HG03103 (cell line): ENCODE measurements around the gene ECPAS.
"Not testable (repeated sequence)": the region's sequence is repeated elsewhere in the genome, so short reads cannot be mapped to it uniquely, and the experiment has no call there.

Source experiments
- ATAC-seq: cut with Tn5 transposase; IDR thresholded peaks from one replicate; pipeline ENCODE4 v1.9.1; 2021; ENCODE audit warnings: low read depth; ENCODE audit not compliant: unreplicated experiment

ECPAS gene

DNA sequence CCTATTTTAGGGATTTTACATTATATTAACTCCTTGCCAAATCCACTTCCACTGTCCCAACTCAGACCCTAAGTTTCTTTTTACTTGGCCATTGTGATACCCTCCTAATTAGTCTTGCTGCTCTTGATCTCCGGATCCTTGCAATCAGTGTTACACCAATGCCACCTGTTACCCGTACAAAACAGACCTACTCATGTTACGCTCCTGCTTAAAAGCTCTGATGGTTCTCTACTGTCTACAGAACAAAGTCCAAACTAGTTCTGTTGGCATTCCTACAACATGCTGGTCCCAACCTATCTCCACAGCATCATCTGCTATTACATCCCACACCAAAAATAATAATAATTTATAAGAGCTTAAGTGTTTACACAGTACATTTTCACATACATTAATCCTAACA lies 9.8 kb downstream of the ECPAS start:
- ATAC-seq: no peak

DNA sequence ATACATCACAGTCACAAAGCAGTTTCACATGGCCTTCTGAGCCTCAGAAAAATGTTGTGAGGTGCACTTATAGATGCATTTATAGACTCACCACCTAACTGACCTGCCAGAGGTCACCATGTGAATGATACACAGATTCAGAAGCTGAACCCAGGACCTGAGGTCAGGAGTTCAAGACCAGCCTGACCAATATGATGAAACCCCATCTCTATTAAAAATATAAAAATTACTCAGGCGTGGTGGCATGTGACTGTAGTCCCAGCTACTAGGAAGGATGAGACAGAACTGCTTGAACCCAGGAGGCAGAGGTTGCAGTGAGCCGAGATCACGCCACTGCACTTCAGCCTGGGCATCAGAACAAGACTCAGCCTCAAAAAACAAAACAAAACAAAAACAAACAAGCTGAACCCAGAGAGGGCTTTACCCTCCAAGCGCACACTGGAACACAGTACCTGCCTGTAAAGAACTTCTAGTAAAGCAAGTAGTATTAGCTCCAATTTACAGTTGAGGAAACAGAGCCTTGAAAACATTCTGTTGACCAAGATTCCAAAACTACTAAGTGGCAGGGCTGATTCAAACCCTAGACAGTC lies 16.3 kb downstream of the ECPAS start:
- no peak for ATAC-seq

DNA sequence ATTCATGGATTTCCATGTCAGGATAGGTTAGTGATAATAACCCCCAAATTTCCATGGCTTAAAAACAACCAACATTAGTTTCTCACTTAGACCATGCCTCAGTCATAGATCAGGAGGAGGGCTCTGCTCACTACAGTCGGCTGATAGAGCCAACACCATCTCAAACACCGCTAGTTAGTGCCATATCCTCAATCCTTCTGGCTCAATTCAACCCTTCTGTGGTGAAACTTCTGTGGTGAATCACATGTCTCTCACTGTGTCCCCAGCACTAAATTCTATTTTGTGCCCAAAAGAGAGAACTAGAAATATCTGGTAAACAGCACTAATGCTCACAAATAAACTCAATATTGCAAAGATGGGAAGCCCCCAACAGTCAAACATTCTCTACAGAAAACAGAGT lies 21.1 kb downstream of the ECPAS start:
- no peak for ATAC-seq

DNA sequence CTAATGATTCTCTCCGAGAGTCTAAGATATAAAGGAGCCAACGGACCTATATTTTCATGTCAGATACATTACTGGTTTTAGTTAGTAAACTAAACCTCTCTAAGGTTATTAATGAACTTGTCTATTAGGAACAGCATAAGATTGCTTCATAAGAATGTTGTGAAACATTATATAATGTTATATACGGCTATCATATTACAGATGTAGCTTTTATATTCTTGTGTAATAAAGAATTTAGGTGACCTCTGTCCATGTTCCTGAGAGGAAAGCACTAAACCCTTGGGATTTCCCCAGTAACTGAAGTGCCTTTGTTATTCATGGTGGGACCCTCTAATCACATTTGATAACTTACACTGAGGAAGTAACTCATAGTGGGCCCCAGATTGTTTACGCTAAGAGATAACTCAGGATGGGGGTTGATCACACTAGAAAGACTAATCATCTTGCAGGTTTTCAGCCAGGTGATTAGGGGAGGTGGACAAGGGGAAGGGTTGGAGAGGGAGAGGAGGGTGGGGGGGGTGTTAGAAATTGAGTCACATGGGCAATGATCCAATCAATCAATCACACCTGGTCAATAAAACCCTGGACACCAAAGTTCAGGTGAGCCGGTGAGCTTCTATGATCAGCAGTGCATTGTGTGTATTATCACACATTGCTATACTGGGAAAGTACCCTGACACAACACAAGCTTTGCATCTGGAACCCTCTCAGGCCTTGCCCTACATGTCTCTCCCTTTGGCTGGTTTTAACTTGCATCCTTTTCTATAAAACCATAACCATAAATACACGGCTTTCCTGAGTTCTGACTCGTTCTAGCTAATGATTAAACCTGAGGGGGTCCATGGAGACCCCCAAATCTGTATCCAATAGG lies 25.8 kb downstream of the ECPAS start:
- ATAC-seq: no peak

DNA sequence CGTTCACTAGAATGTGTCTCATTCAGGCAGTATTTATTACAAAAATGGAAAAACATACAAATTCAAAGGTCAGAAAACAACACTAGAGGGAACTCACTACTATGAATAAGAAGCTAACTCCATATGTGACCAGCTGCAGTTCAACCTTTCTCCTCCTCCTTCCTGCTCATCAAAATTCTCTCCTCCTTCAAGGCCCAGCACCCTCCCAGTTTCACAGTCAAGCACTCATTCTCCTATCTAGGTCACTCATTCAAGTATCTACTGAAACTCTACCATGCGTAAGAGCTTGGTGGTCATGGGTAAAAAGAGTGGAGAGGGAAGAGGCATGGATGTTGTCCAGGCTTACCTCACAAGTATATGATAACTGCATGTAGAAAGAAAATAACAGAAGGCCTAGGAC lies 27.7 kb downstream of the ECPAS start:
- no peak for ATAC-seq

DNA sequence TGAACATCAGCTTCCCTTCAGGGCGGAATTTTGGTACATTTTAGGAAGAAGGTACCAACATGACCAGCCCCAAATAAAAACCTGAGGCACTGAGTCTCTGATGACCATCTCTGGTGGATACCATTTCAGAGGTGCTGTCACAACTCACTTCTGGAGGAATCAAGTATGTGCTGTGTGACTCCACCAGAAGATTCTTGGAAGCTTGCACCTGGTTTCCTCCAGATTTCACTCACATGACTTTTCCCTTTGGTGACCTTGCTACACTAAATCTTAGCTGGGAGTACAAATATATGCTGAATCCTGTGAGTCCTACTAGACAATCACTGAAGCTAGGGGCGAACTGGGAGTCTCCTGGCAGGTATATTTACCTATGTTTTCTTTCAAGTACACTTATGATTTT lies 28.5 kb downstream of the ECPAS start:
- ATAC-seq: no peak

DNA sequence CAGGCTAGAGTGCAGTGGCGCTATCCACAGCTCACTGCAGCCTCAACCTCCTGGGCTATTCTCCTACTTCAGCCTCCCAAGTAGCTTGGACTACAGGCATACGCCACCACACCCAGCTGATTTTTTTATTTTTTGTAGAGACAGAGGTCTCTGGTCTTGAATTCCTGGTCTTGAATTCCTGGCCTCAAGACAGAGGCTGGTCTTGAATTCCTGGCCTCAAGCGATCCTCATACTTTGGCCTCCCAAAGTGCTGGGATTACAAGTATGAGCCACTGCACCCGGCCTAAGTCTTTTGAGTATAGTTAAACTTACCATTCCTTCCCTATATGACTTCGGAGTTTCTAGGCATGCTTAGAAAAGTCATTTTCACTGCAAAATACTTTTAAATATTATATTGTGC lies 29.4 kb downstream of the ECPAS start:
- ATAC-seq: no peak

DNA sequence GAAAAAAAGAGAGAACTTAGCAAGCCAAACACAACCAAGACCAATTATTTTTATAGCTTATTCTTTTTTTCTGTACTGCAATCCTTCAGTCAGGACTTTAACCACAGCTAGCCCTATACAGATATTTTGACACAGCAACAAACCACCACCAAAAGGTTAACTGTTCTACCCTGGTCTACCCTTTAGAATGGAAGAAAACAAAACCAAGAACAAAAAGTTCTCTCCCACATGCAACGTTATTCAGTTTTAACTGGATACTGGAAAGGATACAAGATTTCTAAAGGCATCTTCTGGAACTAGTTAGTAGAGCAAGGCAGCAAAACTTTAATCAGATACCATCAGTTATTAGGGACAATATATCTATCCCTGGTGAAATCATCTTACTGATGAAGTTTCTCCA lies 32.6 kb downstream of the ECPAS start:
- no peak for ATAC-seq

DNA sequence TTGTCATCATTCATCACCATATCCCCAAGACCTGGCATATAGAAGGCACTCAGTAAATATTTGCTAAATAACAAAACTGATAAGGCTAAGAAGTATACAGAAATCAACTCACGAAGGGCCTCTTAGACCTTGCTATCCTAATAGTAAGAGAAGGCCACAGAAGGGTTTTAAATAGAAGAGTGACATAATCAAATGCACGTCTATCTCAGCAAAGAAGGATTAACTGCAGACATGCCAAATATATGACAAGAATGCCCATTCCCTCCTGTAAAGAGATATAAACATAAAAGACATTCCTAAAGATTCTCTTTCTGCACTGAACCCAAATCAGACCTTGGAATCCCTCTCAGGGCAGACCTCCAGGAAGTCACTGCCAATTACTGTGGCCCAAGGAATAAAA lies 34.1 kb downstream of the ECPAS start:
- no peak for ATAC-seq

DNA sequence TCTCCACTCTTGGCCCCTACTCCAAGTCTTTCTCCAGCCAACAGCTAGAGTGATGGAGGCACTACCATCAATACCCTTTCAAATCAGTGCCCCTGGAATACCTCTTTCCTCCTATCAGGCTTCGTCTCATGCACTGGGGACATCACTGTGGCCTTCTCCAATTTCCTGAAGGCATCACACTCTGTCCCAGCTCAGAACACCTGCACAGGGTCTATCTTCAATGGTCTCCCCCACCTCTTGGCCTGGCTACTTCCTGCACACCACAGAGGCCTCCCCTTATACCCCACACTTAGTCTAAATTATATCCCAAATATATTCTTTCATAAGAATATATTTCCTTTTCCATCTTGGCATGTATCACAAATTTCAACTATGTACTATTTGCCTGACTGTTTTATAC lies 34.5 kb downstream of the ECPAS start:
- no peak for ATAC-seq

DNA sequence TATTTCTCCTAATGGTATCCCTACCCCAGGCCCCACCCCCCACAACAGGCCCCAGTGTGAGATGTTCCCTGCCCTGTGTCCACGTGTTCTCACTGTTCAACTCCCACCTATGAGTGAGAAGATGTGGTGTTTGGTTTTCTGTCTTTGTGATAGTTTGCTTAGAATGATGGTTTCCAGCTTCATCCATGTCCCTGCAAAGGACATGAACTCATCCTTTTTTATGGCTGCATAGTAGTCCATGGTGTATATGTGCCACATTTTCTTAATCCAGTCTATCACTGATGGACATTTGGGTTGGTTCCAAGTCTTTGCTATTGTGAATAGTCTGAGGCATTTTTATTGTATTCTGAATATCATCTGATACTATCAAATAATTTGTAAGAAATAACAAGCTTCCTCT lies 38.4 kb downstream of the ECPAS start:
- not testable (repeated sequence) for ATAC-seq

DNA sequence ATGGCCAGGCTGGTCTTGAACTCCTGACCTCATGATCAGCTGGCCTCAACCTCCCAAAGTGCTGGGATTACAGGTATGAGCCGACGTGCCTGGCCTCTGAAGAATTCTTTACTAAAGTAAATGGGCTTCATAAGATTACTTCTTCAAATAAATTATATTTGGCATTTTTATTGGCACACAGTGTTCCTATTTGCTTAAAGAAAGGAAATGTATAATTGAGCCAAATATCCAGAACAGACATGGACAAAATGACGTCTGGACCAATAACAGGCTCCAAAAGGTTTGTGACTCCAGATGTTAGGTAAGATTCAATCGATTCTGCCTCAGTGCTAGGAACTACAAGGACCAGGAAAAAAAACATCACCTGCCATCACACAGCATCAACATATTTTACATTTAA lies 40.7 kb downstream of the ECPAS start:
- ATAC-seq: no peak

DNA sequence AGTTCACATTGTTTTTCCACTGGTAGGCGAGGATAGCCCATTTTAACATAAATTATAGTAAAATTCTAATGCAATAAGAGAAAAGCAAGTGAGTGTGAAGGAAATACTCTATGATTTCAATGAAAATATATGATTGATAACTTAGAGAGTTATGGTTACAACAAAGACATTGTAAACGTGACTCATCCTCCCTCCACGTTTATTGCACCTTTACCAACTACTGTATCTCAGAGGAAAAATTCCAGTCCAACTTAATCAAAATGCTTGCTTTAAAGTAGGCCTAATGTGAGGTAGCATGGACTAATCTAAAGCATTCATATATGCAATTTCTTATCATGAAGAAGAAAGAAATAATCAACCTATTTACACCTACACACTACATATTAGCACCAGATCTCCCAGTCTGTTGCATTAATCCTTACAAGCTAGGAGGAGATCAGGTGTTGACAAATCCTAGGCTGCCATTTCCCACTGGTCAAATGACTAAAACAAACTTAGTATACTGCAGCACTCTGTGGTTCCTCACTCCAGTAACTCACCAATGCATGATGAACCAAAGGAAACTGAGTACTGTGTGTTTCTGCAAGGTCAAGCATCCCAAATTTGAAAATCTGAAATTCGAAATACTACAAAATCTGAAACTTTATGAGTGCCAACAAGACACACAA lies 41.7 kb downstream of the ECPAS start:
- ATAC-seq: no peak

DNA sequence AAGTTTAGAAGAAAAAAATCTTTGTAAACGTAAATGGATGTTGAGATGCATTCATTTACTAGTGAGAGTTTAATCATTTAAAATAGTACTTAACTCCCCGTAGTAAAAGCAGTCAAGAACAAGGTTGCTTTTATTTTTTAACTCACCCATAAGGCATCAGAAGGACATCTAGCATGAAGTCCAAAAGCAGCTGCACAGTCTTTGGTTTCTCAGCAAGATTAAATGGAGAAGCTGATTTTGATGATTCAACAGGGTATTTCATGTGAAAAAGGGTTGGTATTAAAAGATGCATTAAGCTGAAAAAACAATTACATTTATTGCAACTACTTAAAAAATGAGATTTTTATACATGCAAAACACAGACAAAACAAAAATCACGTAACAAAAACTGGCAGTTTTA lies 44.0 kb downstream of the ECPAS start:
- ATAC-seq: no peak

DNA sequence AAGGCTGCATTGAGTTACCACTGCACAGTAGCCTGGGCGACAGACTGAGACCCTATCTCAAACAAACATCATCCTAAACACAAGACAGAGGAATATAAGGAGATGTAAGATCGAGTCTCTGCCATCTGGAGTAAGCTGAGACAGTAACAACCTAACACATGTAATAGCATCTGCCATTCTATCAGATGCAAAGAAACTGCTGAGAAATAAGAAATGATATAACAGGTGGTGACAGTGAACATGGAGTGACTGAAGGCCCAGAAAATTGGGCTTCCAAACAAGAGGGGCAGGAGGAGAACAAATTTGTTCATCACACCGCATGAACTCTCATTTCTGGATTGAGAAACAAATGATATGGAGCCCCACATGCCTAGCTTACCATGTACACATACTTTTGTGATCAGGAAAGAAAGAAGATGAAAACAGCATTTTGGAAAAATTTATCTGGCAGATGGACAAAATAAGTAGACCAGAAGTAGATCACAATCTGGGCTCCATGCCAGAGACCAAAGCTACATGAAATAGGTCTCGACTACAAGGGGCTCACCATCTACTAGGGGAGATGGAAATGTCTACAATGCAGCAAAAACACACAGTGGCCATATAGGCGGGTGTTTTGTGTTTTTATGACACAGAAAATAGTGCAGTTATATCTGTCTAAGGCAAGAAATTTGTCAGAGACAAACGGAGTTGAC lies 45.5 kb downstream of the ECPAS start:
- no peak for ATAC-seq

DNA sequence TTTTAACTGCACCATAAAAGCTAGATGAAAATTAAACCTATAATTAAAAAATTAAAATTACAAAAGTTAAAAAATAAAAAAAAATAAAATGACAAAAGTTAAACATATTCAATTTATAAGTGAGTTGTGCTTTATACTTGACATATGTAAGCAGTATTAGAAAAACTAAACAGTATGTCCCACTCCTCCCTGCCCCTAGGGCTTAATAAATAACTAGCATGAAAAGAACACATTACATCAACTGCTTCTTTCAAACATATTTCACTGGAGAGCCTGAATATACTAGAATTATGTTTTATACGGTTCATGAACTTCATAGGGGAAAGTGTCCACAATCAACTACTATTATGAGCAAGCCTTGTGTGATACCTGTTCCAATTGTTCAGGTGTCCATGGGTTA lies 47.6 kb downstream of the ECPAS start:
- ATAC-seq: no peak

DNA sequence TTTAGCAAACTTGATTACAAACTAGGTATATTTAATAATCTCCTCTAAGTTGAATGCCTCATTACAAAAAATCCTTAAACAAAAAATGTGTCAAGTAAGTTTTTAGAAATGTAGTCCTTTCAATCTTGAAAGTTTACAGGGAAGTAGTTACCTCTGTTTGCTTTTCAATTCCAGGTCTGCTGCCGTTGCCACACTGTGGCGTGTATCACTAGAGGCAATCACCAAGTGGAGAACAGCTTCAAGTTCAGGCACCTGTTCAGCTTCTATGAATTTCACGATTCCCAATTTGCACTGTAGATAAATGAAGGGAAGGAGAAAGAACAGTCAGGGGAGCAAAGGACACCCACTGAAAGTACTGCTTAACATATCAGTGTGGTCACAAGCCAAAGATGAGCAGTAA lies 51.1 kb downstream of the ECPAS start:
- no peak for ATAC-seq

DNA sequence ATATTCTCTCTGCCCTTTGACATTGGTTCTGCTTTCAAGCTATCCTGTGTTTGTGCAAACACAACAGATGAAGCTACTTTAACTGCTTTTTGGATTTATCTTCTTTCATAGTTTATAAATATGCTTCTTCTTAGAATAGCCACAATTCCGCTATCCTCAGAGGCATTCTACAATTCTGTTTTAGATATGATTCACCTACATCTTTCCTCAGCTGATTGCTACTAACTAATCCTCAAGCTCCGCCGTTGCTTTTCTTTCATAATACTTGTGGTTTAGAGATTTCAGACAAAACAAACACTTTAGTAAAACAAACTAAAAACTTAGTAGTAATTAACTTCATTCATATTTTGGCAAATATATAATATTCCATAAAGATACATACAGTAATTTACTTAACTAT lies 52.5 kb downstream of the ECPAS start:
- ATAC-seq: no peak

DNA sequence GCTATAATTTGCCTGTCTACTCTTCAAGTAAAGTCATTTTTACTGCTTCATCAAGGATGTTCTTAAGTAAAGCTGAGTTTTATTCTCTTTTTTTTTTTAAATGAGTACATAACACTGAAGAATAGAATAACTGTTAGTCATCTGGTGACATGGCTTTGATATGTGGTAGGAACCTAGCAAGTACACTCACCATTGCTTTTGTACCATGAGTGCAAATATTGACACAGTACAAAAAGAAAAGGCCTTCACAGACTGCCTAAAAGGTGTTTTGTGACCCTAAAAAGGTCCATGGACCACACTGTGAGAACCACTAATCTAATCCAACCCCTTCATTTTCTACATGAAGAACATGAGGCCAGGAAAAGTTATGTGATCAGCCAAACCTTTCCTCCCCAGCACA lies 55.0 kb downstream of the ECPAS start:
- ATAC-seq: no peak

DNA sequence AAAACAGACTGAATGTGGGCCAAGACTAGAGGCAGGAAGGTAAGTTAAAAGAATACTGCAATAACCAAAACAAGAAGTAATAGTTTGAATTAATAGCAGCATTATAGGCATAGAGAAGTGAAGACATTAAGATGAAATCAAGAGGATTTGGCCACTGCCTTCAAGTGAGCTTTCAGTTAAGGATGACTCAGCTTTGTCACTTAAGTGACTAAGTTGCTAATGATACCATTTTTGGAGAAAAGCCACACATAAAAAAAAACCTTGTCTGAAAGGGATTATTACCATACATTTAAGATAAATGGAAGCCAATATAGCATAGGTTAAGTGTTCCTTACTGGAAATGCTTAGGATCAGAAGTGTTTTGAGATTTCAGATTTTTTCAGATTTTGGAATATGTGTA lies 57.0 kb downstream of the ECPAS start:
- no peak for ATAC-seq

DNA sequence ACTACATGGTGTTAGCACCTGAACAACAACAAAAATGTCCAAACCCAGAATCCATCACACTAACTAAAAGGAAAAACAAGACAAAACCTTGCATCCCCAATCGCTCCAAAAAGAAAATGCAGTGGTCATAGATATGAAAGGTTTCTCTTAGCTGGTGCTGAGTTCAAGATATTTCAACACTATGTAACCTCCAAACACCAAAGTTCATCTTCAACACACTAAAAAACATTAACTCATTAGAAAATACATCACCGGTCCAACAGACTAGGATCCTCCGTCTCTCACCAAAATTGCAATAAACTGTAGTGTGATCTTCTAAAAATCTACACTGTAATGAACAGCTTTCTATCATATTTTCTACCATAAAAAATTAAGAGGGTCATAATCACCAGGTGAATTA lies 60.8 kb downstream of the ECPAS start:
- ATAC-seq: no peak
